ENCODE results near the gene WNT10A.
A peak's percentile ranks its signal among the peaks of the same experiment; 100 is the strongest.
"Not testable (repeated sequence)": the region's sequence is repeated elsewhere in the genome, so short reads cannot be mapped to it uniquely, and the experiment has no call there.

The WNT10A gene

DNA sequence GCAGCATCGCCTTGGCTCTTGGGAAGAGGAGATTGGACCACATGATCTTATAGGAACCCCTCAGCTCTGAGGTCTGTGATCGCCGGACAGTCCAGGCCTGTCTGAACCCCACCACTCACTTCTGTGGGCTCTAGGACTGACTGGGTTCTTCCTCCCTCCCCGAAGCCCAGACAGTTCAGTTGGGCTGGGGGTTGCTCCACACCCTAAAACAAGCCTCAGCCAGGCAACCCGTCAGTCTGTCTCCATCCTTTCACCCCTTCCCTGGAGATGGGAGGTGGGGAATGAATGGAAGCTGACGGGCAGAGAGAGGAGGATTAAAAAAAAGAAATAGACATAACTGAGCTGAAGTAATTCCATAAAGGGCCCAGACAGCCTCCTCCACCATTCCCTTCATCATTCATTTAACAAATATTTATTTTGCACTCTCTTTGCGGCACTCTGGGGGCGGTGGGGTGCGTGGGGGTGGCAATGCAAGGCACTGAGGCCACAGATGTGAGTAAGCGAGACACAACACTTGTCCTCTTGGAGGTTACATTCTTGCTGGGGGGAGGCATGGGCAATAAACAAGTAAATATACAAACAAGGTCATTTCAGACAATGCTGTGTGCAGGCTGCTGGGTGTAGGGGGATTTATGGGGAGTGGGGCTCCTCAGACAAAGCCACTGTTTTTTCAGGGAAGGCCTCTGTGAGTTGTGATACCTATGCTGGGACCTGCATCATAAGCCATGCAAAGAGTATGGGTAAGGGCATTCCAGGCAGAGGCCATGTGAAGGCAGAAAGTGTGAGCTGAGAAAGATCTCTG is 12.9 kb downstream of the WNT10A start:
- no peak for DNase-seq (ENCODE audit: low read depth)

GRCh38 chr2:218894151-218894879 is 13.7 kb downstream of the WNT10A start:
- no peak for DNase-seq (ENCODE audit: low read depth)

DNA sequence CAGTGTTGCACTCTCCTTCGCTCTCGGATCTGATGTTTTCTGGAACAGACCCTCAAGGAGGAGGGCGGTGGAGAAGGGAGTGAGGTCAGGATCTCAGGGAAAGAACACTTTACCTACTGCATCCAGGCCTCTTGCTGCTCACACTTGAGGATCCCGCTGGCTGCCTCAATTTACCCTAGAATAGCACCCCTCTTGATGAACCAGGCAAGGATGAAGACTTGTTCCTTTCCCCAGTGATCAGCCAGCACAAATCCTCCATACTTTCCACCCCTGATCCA is 14.2 kb downstream of the WNT10A start:
- no peak for DNase-seq (ENCODE audit: low read depth)

DNA sequence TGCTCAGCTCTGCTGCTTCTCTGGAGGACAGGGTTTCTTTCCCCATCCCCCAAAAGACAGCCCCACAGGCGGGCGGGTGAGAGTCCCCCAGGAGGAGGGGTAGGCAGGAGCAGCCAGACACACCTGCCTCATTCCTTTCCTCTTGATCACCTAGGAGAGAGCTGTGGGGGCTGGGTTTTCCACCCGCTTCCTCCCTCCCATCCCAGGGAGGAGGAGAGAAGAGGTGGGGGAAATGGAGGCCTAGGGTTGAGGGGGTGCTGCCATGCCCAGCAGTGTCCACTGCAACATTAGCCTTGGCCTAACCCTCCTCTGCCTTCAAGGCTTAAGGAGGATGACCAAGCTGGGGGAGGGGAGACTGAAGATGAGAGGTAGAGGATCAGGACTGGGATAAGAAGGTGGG is 14.7 kb downstream of the WNT10A start:
- no peak for DNase-seq (ENCODE audit: low read depth)

GRCh38 chr2:218895759-218896500 is 15.3 kb downstream of the WNT10A start:
- no peak for DNase-seq (ENCODE audit: low read depth)

DNA sequence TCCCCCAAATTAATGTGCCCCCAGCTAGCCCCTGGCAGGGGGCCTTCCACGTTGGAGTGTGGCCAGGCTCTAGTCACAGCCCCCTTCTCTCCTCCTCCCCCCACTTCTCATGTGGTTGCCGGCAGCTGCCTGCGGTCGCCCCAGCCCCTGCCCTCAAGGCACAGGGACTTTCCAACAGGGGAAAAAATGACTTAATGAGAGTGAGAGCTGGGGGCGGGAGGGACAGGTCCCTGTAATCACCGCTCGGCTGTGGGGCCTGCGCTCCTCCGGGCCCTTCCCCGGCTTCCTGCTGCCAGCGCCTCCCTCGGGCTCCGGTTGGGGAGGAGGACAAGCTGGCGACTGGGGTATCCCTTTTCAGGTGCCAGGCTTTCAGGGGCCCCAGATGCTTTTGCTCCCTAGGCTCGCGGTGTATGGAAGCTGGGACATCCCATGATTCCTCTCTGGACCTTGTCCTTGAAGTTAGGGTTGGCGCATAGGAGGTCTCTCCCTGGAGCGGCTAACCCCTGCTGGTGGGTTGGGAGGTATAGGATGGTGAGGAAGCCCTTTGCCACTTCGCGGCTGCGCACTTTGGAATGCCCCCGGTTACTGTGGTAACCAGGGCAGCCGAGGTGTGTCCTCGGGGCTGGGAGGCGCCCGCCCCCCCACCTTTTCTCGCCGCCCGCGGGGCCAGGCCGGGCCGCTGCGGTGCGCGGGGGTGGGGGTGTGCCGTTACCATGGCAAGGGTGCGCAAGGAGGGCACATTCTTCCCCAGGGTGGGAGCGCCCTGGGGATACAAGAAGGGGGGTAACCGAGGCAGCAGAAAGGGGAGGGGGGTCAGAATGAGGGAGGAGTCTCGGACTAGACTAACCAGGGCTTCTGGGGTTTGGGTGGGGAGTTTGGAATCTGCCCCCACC is 16.1 kb downstream of the WNT10A start:
- DNase-seq (ENCODE audit: low read depth) = no peak

DNA sequence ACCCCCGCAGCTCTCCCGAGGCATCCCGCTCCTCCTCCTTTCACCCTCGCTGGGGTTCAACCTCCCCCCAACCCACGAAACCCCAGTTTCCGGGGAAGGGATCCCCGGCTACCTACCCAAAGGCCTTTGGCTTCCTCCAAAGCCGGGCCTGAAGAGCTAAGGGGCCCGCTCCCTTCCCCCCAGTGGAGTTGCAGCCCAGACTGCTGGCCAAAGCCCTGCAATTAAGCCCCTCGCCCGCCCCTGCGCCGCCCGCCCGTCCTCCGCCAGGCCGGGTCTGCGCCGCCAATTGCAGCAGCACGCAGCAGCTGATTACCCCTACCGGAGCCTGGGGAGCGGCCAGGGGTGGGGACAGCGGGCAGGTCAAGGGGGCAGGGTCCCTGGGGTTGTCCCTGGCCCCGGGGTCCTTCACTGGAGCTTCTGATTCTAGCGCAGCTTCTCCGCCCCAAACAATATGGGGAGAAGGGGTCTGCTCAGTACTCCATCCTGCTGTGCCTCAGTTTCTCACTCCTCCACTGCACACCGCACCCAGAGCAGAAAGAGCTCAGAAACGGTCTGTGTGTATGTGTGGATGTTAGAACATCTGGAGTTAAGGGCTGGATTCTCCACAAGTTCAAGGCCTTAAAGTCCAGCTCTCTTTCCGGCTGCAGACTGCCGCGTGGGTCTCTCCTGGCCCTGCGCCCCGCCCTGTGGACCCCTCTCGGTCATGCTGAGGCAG is 16.9 kb downstream of the WNT10A start:
- no peak for DNase-seq (ENCODE audit: low read depth)

- no peak for DNase-seq (ENCODE audit: low read depth)
Measured at GRCh38 chr2:218898109-218898878, 17.6 kb downstream of the WNT10A start.

- no peak for DNase-seq (ENCODE audit: low read depth)
Measured at GRCh38 chr2:218899147-218899546, 18.5 kb downstream of the WNT10A start.

DNA sequence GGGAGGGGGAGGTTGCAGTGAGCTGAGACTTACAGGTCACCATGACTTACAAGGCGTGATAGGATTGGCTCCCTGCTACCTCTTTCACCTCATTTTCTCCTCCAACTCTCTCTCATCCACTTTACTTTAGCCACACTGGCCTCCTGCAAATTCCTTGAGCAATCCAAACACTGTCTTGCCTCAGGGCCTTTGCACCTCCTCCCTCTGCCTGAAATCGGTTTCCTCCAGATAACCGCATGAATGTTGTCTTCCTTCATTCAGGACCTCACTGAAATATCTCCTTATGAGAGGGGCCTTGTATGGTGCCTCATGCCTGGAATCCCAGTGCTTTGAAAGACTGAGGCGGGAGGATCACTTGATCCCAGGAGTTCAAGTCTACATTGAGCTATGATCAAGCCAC is 21.8 kb downstream of the WNT10A start:
- no peak for DNase-seq (ENCODE audit: low read depth)

DNA sequence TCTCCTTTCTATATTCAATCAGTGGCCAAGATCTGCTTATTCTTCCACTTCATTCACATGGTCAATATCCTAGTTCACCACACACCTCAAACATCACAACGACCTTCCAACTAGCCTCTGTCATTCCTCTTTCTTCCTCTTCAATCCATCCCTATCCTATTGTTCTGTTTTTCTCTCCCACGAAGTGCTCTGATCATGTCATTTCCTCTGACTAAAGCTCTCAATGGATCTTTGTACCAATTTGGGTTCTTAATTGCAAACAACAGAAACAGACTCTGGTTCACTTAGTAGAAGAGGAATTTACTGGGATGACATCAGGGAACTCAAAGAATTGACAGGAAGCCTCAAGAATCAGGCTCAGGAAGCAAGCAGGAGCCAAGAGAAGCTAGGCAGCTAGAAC is 23.5 kb downstream of the WNT10A start:
- no peak for DNase-seq (ENCODE audit: low read depth)

DNA sequence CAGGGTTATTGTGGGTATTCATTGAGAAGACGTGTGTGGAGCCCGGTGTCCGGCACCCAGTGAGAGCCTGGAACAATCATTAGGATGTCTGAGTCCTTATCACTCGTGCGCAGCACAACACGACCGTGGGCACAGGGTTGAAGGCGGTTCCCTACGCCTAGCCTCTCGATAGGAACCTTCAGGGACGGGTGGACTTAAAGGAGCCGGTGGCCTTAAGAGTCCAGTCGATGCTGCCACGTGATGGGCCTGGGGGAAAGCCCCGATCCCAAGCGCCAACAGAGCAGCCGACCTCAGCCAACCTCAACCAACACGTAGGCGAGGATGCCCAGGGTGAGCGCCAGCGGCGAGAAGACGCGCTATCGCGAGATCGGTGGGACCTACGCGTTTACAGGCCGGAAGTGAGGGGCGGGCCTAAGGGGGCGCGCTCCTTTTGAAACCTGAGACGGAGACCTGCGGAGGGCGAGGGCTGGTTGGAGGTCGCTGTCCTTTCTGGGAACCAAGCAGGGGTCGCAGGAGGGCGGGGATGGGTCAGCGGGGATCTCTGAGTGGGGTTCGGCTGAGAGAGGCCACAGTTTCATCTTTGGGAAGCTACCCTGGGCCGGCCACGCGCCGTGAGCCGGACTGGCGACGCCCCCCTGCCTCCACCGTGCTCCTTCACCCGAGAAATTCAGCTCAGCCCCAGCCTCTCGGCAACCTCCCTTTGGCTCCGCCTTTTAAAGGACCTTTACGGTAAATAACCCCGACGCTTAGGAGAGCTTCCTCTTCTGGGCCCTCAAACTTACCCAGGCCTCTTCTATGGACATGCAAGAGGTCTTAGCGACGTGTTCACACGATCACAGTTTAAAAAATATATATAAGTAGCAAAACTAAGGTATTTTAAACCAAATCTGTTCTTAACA is 28.3 kb downstream of the WNT10A start:
- peak; percentile 50 for DNase-seq (ENCODE audit: low read depth)

DNA sequence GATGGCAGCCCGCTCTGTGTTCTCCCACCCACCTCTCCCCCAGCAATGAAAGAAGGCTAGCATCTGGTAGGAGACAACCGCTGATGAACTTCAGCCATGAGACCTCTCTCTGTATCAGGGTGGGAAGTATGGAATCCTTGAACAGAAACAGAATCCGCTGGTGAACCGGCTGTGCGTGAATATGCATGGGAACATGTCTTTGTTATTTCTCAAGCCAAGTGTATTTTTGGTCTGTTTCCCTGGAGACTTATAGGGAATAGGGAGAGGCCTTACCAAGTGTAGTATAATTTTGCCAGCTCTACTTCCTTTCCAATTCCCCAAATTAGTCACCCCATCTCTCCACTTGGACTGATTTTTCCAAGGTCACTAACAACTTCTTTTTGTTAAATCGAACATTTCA is 30.1 kb downstream of the WNT10A start:
- DNase-seq (ENCODE audit: low read depth) = no peak

GRCh38 chr2:218920504-218920903 is 39.9 kb downstream of the WNT10A start:
- no peak for DNase-seq (ENCODE audit: low read depth)

GRCh38 chr2:218924757-218925156 is 44.1 kb downstream of the WNT10A start:
- no peak for DNase-seq (ENCODE audit: low read depth)

DNA sequence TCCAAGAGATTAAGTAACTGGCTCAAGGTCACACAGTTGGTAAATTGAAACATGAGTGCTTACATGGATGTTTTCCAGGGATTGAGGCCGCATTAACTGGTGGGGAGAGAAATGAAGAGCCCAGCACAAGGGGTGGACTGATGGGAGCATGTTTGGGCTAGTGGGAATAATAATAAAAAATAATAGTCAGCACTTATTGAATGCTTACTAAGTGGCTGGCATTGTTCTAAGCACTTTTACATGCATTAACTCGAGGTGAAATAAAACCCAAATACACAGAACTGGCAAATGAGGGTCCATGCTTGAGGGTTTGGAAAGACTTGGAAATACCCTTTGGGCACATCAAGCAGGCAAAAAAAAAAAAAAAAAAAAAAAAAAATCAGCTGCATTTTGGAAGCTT is 44.8 kb downstream of the WNT10A start:
- DNase-seq (ENCODE audit: low read depth) = no peak

- DNase-seq (ENCODE audit: low read depth) = no peak
Measured at GRCh38 chr2:218927422-218927821, 46.8 kb downstream of the WNT10A start.

DNA sequence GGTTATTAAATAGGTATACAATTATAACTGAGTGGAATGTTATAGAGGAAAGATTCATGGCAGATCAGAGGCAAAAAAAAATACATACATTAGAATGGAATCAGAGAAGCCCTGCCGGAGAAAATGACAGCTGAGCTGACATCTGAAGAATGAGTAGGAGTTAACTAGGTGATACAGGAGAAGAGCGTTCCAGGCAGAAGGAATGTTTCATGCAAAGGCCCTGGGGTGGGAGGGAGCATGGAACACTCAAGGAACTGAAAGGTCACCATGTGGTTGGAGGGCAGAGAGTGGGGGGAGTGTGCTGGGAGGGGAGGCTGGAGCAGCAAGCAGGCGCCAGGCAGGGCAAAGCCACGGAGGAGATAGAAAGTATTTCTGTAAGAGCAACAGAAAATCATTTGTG is 47.2 kb downstream of the WNT10A start:
- no peak for DNase-seq (ENCODE audit: low read depth)

- DNase-seq (ENCODE audit: low read depth) = not testable (repeated sequence)
Measured at GRCh38 chr2:218930488-218930887, 49.8 kb downstream of the WNT10A start.

GRCh38 chr2:218931751-218932150 is 51.1 kb downstream of the WNT10A start:
- DNase-seq (ENCODE audit: low read depth) = not testable (repeated sequence)

Measured in GM04504 (cell line).